ENCODE results near the gene WWC1. TPM values are rescaled to one million over a fixed set of nuclear protein-coding genes. Genes with fewer than 3 reads are reported as not detected.

Gene WWC1
- total and polyA plus RNA-seq, 10 of the 15 experiments (the other 5 are each of a cell fraction or from before 2014, with no cell fraction given) = 0.50 to 7.8 (median 2.5) TPM

- in situ Hi-C loops (cut with MboI) (no loop called here), intact Hi-C loops (cut with micrococcal nuclease; ENCODE audit: unreplicated experiment) (no loop called here)
- ChIA-PET SMC1A (ENCODE audit: uncharacterized antibody, unreplicated experiment) (no interaction called here), CTCF (no interaction called here), RAD21 (ENCODE audit: unreplicated experiment) (no interaction called here), POLR2A (no interaction called here)
- BruUV-seq (replicated peaks) = no TSS peak
- no peak for FAIRE-seq
- Histone ChIP-seq H3K27ac (ENCODE audit: control insufficient read depth, insufficient read depth) (no peak overlapping the region), H3K4me2 (ENCODE audit: control insufficient read depth, insufficient read depth) (no peak overlapping the region), H3K79me2 (ENCODE audit: control insufficient read depth, insufficient read depth, low read length) (no peaks in the 10 kb centered on the region), H4K20me1 (ENCODE audit: control insufficient read depth, insufficient read depth) (no peaks in the 10 kb centered on the region), H3K4me3 (no peak overlapping the region), H3K9ac (ENCODE audit: control insufficient read depth, insufficient read depth, low read length) (no peak overlapping the region), H3K27me3 (replicated peaks in 1 of 2; ENCODE audit: control insufficient read depth in 2 of 2, insufficient read depth in 2 of 2, low read length in 1 of 2) (no peaks in the 10 kb centered on the region), H2AFZ (ENCODE audit: control insufficient read depth, low read depth, low read length) (no peak overlapping the region), H3K9me3 (replicated peaks; ENCODE audit: control insufficient read depth, insufficient read depth, low read length) (no peaks in the 10 kb centered on the region), H3K4me1 (ENCODE audit: control insufficient read depth, insufficient read depth, low read length) (peaks cover 12% of the 10 kb centered on the region), H3K36me3 (ENCODE audit: control insufficient read depth in 2 of 2, insufficient read depth in 2 of 2, low read length in 1 of 2) (no peaks in the 10 kb centered on the region)
- 3% methylated on average over 4 of the region's 4 CpGs for WGBS (ENCODE audit: insufficient coverage, insufficient replicate concordance, low lambda C conversion rate, missing lambda C conversion rate)
- ATAC-seq = no peak
- DNase-seq (ENCODE audit: low read depth, low spot score) = no peak
- TF ChIP-seq IKZF1 (conservative IDR thresholded peaks at IDR 0.05) = no peak
- TF ChIP-seq SUPT20H (IDR thresholded peaks at IDR 0.05; ENCODE audit: borderline replicate concordance, control insufficient read depth, low read depth, low read length) = no peak
- no peak for TF ChIP-seq IRF5 (IDR thresholded peaks at IDR 0.05; ENCODE audit: borderline replicate concordance)
- no peak for TF ChIP-seq STAT1 (conservative IDR thresholded peaks at IDR 0.05)
Measured at GRCh38 chr5:168329302-168329701, 37.9 kb downstream of the WWC1 start.

- CTCF ChIA-PET = no interaction called here
- H3K36me3 ChIP-seq (ENCODE audit: control insufficient read depth in 2 of 2, insufficient read depth in 2 of 2, low read length in 1 of 2) = no peaks in the 10 kb centered on the region
- no peak overlapping the region for H2AFZ ChIP-seq (ENCODE audit: control insufficient read depth, low read depth, low read length)
- POLR2A ChIA-PET = no interaction called here
- peaks cover 12% of the 10 kb centered on the region for H3K4me1 ChIP-seq (ENCODE audit: control insufficient read depth, insufficient read depth, low read length)
- H3K9ac ChIP-seq (ENCODE audit: control insufficient read depth, insufficient read depth, low read length) = no peak overlapping the region
- intact Hi-C loops (cut with micrococcal nuclease; ENCODE audit: unreplicated experiment) = no loop called here
- BruUV-seq (replicated peaks) = no TSS peak
- no peak for FAIRE-seq
- H3K27ac ChIP-seq (ENCODE audit: control insufficient read depth, insufficient read depth) = no peak overlapping the region
- no peak overlapping the region for H3K4me3 ChIP-seq
- H3K4me2 ChIP-seq (ENCODE audit: control insufficient read depth, insufficient read depth) = no peak overlapping the region
- H4K20me1 ChIP-seq (ENCODE audit: control insufficient read depth, insufficient read depth) = no peaks in the 10 kb centered on the region
- in situ Hi-C loops (cut with MboI) = no loop called here
- H3K79me2 ChIP-seq (ENCODE audit: control insufficient read depth, insufficient read depth, low read length) = no peaks in the 10 kb centered on the region
- no peak for ATAC-seq
- no peak for DNase-seq (ENCODE audit: low read depth, low spot score)
- RAD21 ChIA-PET (ENCODE audit: unreplicated experiment) = no interaction called here
- no peaks in the 10 kb centered on the region for H3K27me3 ChIP-seq (replicated peaks in 1 of 2; ENCODE audit: control insufficient read depth in 2 of 2, insufficient read depth in 2 of 2, low read length in 1 of 2)
- SMC1A ChIA-PET (ENCODE audit: uncharacterized antibody, unreplicated experiment) = no interaction called here
- no peaks in the 10 kb centered on the region for H3K9me3 ChIP-seq (replicated peaks; ENCODE audit: control insufficient read depth, insufficient read depth, low read length)
- no peak for TF ChIP-seq STAT1 (conservative IDR thresholded peaks at IDR 0.05)
- TF ChIP-seq, protein P1, sequence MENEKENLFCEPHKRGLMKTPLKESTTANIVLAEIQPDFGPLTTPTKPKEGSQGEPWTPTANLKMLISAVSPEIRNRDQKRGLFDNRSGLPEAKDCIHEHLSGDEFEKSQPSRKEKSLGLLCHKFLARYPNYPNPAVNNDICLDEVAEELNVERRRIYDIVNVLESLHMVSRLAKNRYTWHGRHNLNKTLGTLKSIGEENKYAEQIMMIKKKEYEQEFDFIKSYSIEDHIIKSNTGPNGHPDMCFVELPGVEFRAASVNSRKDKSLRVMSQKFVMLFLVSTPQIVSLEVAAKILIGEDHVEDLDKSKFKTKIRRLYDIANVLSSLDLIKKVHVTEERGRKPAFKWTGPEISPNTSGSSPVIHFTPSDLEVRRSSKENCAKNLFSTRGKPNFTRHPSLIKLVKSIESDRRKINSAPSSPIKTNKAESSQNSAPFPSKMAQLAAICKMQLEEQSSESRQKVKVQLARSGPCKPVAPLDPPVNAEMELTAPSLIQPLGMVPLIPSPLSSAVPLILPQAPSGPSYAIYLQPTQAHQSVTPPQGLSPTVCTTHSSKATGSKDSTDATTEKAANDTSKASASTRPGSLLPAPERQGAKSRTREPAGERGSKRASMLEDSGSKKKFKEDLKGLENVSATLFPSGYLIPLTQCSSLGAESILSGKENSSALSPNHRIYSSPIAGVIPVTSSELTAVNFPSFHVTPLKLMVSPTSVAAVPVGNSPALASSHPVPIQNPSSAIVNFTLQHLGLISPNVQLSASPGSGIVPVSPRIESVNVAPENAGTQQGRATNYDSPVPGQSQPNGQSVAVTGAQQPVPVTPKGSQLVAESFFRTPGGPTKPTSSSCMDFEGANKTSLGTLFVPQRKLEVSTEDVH (IDR thresholded peaks at IDR 0.05; ENCODE audit: low read depth, partially characterized antibody) = no peak
- TF ChIP-seq YBX1 (IDR thresholded peaks at IDR 0.05) = no peak
- no peak for TF ChIP-seq MAX (IDR thresholded peaks at IDR 0.05; ENCODE audit: low read depth, low read length)
- no peak for TF ChIP-seq STAT3 (IDR thresholded peaks at IDR 0.05; ENCODE audit: low read depth, low read length)
- TF ChIP-seq LARP7 (IDR thresholded peaks at IDR 0.05) = no peak
- no peak for TF ChIP-seq TCF7 (IDR thresholded peaks at IDR 0.05; ENCODE audit: borderline replicate concordance)
- TF ChIP-seq MYC (IDR thresholded peaks at IDR 0.05; ENCODE audit: insufficient read depth, insufficient read length, insufficient replicate concordance, low read length, severe bottlenecking) = no peak
- no peak for TF ChIP-seq RELA (IDR thresholded peaks at IDR 0.05; ENCODE audit: borderline replicate concordance, partially characterized antibody)
- TF ChIP-seq SMARCA5 (IDR thresholded peaks at IDR 0.05) = no peak
- TF ChIP-seq BCL11A (IDR thresholded peaks at IDR 0.05; ENCODE audit: low read depth, low read length) = no peak
Measured at GRCh38 chr5:168332042-168332441, 40.6 kb downstream of the WWC1 start.
